B cell (primary cell): ENCODE measurements around the gene WASL.

Experiments used
- CTCF ChIP-seq: fragments of 200-600 bp; IDR thresholded peaks from one replicate; pipeline ENCODE4 v1.8.0; 2022; ENCODE audit warnings: antibody characterized with exemption, mild to moderate bottlenecking
- EZH2 ChIP-seq: IDR thresholded peaks from 2 replicates; pipeline ENCODE4 v1.6.1; 2012; ENCODE audit warnings: borderline replicate concordance, low read depth, mild to moderate bottlenecking, moderate library complexity, low read length; ENCODE audit not compliant: insufficient read depth, poor library complexity, severe bottlenecking

GRCh38 chr7:123674399-123675180 lies 74.2 kb downstream of the WASL start:
- TF ChIP-seq CTCF (no peak), EZH2 (no peak)
